ENCODE measurements around the gene HES7.

- TF ChIP-seq EZH2phosphoT487 (IDR thresholded peaks at IDR 0.05; ENCODE audit: insufficient read depth, low read depth) = no peak
- TF ChIP-seq EZH2 (IDR thresholded peaks at IDR 0.05; ENCODE audit: insufficient read depth, poor library complexity, severe bottlenecking) = no peak
Observed at GRCh38 chr17:8151641-8152111, 27.8 kb upstream of the HES7 start.

Measured in GM23248 (cell line).